HCT116 (cell line): Measurements from ENCODE around the gene ZNF276. TPM values are rescaled to one million over a fixed set of nuclear protein-coding genes. Genes with fewer than 3 reads are reported as not detected.

ENCODE experiments used
- ATAC-seq: fragments of 200-7000 bp; cut with Tn5 transposase; 2 replicates; pipeline ENCODE4 v1.9.1; 2020; ENCODE audit warnings: mild to moderate bottlenecking, moderate library complexity
- BruUV-seq: library from RNA; stranded (reverse); fragments of 400-500 nt; replicated peaks from 2 replicates; lab custom pipeline; 2021; lab: Mats Ljungman, UMichigan
- CTCF ChIA-PET: fragments of 300-600 bp; sonication (Branson Sonifier 250); formaldehyde crosslinking; loops from one replicate; lab custom pipeline; 2021; ENCODE audit warnings: antibody characterized with exemption; lab: Charles Lee
- POLR2A ChIA-PET: fragments of 300-600, 350-600 bp; sonication (Branson Sonifier 250); formaldehyde crosslinking; loops from one replicate; lab custom pipeline; 2021; ENCODE audit warnings: antibody characterized with exemption; lab: Charles Lee
- RAD21 ChIA-PET, 2 experiments: fragments of 300-600 bp; sonication (Branson Sonifier 250); formaldehyde crosslinking; loops; one replicate each; lab custom pipeline; 2023; ENCODE audit warnings: low total read pairs in 2 of 2; ENCODE audit not compliant: uncharacterized antibody in 2 of 2, unreplicated experiment in 2 of 2, low non-redundant PET in 1 of 2; lab: Charles Lee
- DNase-seq: peaks from one replicate; pipeline ENCODE4 v3.0.0-alpha.2; 2010; ENCODE audit warnings: low read depth, low spot score
- H2AFZ ChIP-seq: fragments of 200-600 bp; shearing (Covaris generic), sonication (generic); 2 replicates; pipeline ENCODE4 v1.6.1; 2017; ENCODE audit warnings: low read depth, mixed run types, mixed read lengths, antibody characterized with exemption, low read length; ENCODE audit not compliant: poor library complexity, severe bottlenecking
- H3K27ac ChIP-seq: 2 replicates; pipeline ENCODE4 v1.5.1; 2012; ENCODE audit warnings: low read depth, low read length
- H3K27me3 ChIP-seq: fragments of 200-600 bp; sonication (generic); 2 replicates; pipeline ENCODE4 v1.6.1; 2016; ENCODE audit warnings: mixed run types, low read length, mixed read lengths; ENCODE audit not compliant: insufficient read depth
- H3K36me3 ChIP-seq, 2 experiments: fragments of 200-500 bp in 1 of 2; fragments of 200-600 bp in 1 of 2; sonication (Bioruptor generic) in 1 of 2; sonication (generic) in 1 of 2; 2 replicates each; pipeline versions ENCODE4 v1.5.1 to v1.6.1; 2014 to 2016; ENCODE audit warnings: low read length in 2 of 2, inconsistent platforms in 1 of 2, mixed read lengths in 1 of 2, mixed run types in 1 of 2; ENCODE audit not compliant: insufficient read depth in 2 of 2, control insufficient read depth in 1 of 2
- H3K4me1 ChIP-seq, 2 experiments: fragments of 200-600 bp in 1 of 2; sonication (generic) in 1 of 2; 2 replicates each; pipeline versions ENCODE4 v1.5.1 to v1.6.1; 2012 to 2017; ENCODE audit warnings: low read length in 2 of 2, inconsistent platforms in 1 of 2, mild to moderate bottlenecking in 1 of 2, mixed read lengths in 1 of 2, mixed run types in 1 of 2, moderate library complexity in 1 of 2; ENCODE audit not compliant: insufficient read depth in 2 of 2, control insufficient read depth in 1 of 2
- H3K4me2 ChIP-seq: fragments of 200-600 bp; sonication (generic); 2 replicates; pipeline ENCODE4 v1.6.1; 2017; ENCODE audit warnings: mixed run types, low read length, mixed read lengths
- H3K4me3 ChIP-seq, 2 experiments: fragments of 200-600 bp in 1 of 2; sonication (generic) in 1 of 2; replicated peaks in 1 of 2; 2 replicates each; pipeline ENCODE4 v1.5.1; 2011 to 2016; ENCODE audit warnings: low read length in 2 of 2, control low read depth in 1 of 2, low read depth in 1 of 2, mild to moderate bottlenecking in 1 of 2, mixed read lengths in 1 of 2, mixed run types in 1 of 2
- H3K79me2 ChIP-seq: fragments of 200-600 bp; sonication (generic); 2 replicates; pipeline ENCODE4 v1.6.1; 2017; ENCODE audit warnings: mild to moderate bottlenecking, mixed run types, low read length, moderate library complexity, mixed read lengths; ENCODE audit not compliant: insufficient read depth
- H3K9ac ChIP-seq: fragments of 200-600 bp; sonication (generic); 2 replicates; pipeline ENCODE4 v1.6.1; 2016; ENCODE audit warnings: low read length, mixed read lengths
- H3K9me2 ChIP-seq: fragments of 200-600 bp; sonication (generic), shearing (Covaris generic); 2 replicates; pipeline ENCODE4 v1.6.1; 2017; ENCODE audit warnings: mixed run types, mild to moderate bottlenecking, moderate library complexity; ENCODE audit not compliant: insufficient read depth
- H3K9me3 ChIP-seq, 2 experiments: fragments of 200-500 bp in 1 of 2; fragments of 200-600 bp in 1 of 2; sonication (Bioruptor generic) in 1 of 2; sonication (generic) in 1 of 2; 2 replicates each; pipeline ENCODE4 v1.6.1; 2014 to 2017; ENCODE audit warnings: low read length in 2 of 2, mixed read lengths in 2 of 2, inconsistent platforms in 1 of 2, low read depth in 1 of 2, mild to moderate bottlenecking in 1 of 2, mixed run types in 1 of 2, moderate library complexity in 1 of 2; ENCODE audit not compliant: control insufficient read depth in 1 of 2, insufficient read depth in 1 of 2
- H4K20me1 ChIP-seq: fragments of 200-600 bp; sonication (generic), shearing (Covaris generic); 2 replicates; pipeline ENCODE4 v1.6.1; 2017; ENCODE audit warnings: mixed run types, mild to moderate bottlenecking, moderate library complexity; ENCODE audit not compliant: insufficient read depth
- EZH2 ChIP-seq: fragments of 200-600 bp; sonication (generic); IDR thresholded peaks from 2 replicates; pipeline ENCODE4 v1.6.1; 2017; ENCODE audit warnings: antibody characterized with exemption, mixed run types
- FOSL1 ChIP-seq: IDR thresholded peaks from 2 replicates; pipeline ENCODE4 v1.6.1; 2012; ENCODE audit warnings: low read depth
- POLR2AphosphoS5 ChIP-seq: IDR thresholded peaks from 2 replicates; pipeline ENCODE4 v1.6.1; 2011; ENCODE audit warnings: mild to moderate bottlenecking, low read depth, low read length, moderate library complexity
- SIN3A ChIP-seq: IDR thresholded peaks from 2 replicates; pipeline ENCODE4 v1.6.1; 2012; ENCODE audit warnings: low read depth
- SP1 ChIP-seq: IDR thresholded peaks from 2 replicates; pipeline ENCODE4 v1.6.1; 2012; ENCODE audit warnings: low read depth
- intact Hi-C: fragments of 100-400 bp; cut with micrococcal nuclease; formaldehyde crosslinking; loops from 2 replicates; pipeline ENCODE4 v1.10.0; 2022
- total RNA-seq: library from RNA; stranded (reverse); gene quantifications from one replicate; pipeline ENCODE4 v1.2.1, GENCODE V29; 2021; ENCODE audit not compliant: unreplicated experiment
- TF ChIP-seq, protein P1 (sequence below): IDR thresholded peaks from 2 replicates; pipeline ENCODE4 v1.6.1; 2012; ENCODE audit warnings: low read depth

ZNF276 gene
- total RNA-seq, 1 experiment from 2014 or later = 49.9 TPM

DNA sequence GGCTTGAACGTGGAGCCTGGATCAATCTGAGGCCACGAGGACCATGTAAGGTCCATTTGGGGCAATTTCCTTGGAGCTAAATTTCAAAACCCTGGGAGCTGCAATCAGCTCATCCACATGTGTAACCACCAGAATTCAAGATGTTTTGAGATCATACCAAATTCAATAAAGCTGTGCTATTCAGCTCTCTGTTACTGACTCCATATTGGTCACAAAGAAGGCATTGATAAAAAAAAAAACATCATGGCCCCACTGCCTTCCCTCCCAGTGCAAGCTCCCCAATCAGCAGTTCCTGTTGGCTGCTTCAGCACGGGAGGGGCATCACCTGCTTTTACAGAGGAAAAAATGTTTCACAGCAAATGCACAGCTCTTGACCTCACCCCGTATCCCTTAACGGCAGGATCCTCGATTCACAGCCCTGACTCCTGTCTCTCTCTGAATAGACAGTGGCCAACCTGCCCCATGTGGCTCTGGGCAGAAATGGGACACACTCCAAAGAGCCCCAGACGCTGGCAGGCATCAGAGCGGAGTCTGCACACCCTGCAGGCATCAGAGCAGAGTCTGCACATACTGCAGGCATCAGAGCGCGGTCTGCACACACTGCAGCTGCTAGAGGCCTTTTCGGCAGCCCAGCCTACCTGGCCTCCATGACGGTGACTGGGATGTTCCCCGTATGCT is 58.0 kb downstream of the ZNF276 start:
- Histone ChIP-seq H3K27me3 (no peaks in the 10 kb centered on the region), H3K27ac (no peak overlapping the region), H3K9me3 (no peaks in the 10 kb centered on the region), H3K4me2 (no peak overlapping the region), H4K20me1 (0 out of 2 replicates have a peak, but pooled peaks cover 4% of the 10 kb centered on the region), H3K79me2 (peaks cover 12% of the 10 kb centered on the region; the same call in 1 of the 2 replicates), H3K9me2 (no peaks in the 10 kb centered on the region), H3K9ac (no peak overlapping the region), H2AFZ (no peak overlapping the region), H3K4me1 (no peaks in the 10 kb centered on the region), H3K36me3 (peaks cover 50 to 61% of the 10 kb centered on the region in 2 experiments), H3K4me3 (no peak overlapping the region)
- intact Hi-C loops = no loop called here
- POLR2A ChIA-PET = no interaction called here
- no TSS peak for BruUV-seq
- RAD21 ChIA-PET = no interaction called here
- DNase-seq (no peak), ATAC-seq (no peak)
- TF ChIP-seq SIN3A (no peak), FOSL1 (no peak), EZH2 (no peak), POLR2AphosphoS5 (no peak), SP1 (no peak)
- TF ChIP-seq, protein P1, sequence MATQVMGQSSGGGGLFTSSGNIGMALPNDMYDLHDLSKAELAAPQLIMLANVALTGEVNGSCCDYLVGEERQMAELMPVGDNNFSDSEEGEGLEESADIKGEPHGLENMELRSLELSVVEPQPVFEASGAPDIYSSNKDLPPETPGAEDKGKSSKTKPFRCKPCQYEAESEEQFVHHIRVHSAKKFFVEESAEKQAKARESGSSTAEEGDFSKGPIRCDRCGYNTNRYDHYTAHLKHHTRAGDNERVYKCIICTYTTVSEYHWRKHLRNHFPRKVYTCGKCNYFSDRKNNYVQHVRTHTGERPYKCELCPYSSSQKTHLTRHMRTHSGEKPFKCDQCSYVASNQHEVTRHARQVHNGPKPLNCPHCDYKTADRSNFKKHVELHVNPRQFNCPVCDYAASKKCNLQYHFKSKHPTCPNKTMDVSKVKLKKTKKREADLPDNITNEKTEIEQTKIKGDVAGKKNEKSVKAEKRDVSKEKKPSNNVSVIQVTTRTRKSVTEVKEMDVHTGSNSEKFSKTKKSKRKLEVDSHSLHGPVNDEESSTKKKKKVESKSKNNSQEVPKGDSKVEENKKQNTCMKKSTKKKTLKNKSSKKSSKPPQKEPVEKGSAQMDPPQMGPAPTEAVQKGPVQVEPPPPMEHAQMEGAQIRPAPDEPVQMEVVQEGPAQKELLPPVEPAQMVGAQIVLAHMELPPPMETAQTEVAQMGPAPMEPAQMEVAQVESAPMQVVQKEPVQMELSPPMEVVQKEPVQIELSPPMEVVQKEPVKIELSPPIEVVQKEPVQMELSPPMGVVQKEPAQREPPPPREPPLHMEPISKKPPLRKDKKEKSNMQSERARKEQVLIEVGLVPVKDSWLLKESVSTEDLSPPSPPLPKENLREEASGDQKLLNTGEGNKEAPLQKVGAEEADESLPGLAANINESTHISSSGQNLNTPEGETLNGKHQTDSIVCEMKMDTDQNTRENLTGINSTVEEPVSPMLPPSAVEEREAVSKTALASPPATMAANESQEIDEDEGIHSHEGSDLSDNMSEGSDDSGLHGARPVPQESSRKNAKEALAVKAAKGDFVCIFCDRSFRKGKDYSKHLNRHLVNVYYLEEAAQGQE = no peak
- CTCF ChIA-PET = no interaction called here
